ENCODE data around the gene OCIAD2.
A peak's percentile ranks its signal among the peaks of the same experiment; 100 is the strongest.
"Not testable (repeated sequence)": the region's sequence is repeated elsewhere in the genome, so short reads cannot be mapped to it uniquely, and the experiment has no call there.

Gene OCIAD2

GRCh38 chr4:48905363-48906015 lies 1.1 kb downstream of the OCIAD2 start:
- no peak for DNase-seq

- no peak for DNase-seq
These were observed 1.9 kb downstream of the OCIAD2 start for GRCh38 chr4:48904541-48905142.

GRCh38 chr4:48904101-48904500 lies 2.5 kb downstream of the OCIAD2 start:
- DNase-seq = no peak

- no peak for DNase-seq
These were observed 4.3 kb downstream of the OCIAD2 start for GRCh38 chr4:48902266-48902665.

- DNase-seq = no peak
These were observed 5.4 kb downstream of the OCIAD2 start for GRCh38 chr4:48901196-48901595.

GRCh38 chr4:48899950-48900349 lies 6.6 kb downstream of the OCIAD2 start:
- peak in 3 of 14 donors; percentile 9 to 12 (median 10) for DNase-seq

- DNase-seq = no peak
These were observed 7.2 kb downstream of the OCIAD2 start for GRCh38 chr4:48899432-48899749.

GRCh38 chr4:48898733-48899431 lies 7.7 kb downstream of the OCIAD2 start:
- no peak for DNase-seq

GRCh38 chr4:48896845-48897244 lies 9.7 kb downstream of the OCIAD2 start:
- DNase-seq = peak in 1 of 14 donors; percentile 2

GRCh38 chr4:48891028-48891619 lies 15.4 kb downstream of the OCIAD2 start:
- no peak for DNase-seq

GRCh38 chr4:48889750-48890149 lies 16.8 kb downstream of the OCIAD2 start:
- not testable (repeated sequence) for DNase-seq

- not testable (repeated sequence) for DNase-seq
These were observed 24.9 kb downstream of the OCIAD2 start for GRCh38 chr4:48881646-48882045.

GRCh38 chr4:48879561-48880442 lies 26.8 kb downstream of the OCIAD2 start:
- DNase-seq = no peak

- peak in 1 of 14 donors; percentile 4 for DNase-seq
These were observed 28.6 kb downstream of the OCIAD2 start for GRCh38 chr4:48877827-48878535.

- DNase-seq = not testable (repeated sequence)
These were observed 41.9 kb downstream of the OCIAD2 start for GRCh38 chr4:48864696-48865095.

- no peak for DNase-seq
These were observed 42.8 kb downstream of the OCIAD2 start for GRCh38 chr4:48863728-48864127.

- DNase-seq = no peak
These were observed 43.9 kb downstream of the OCIAD2 start for GRCh38 chr4:48862661-48863060.

GRCh38 chr4:48862038-48862437 lies 44.5 kb downstream of the OCIAD2 start:
- DNase-seq = no peak

GRCh38 chr4:48858130-48858529 lies 48.4 kb downstream of the OCIAD2 start:
- no peak for DNase-seq

- DNase-seq = no peak
These were observed 51.6 kb downstream of the OCIAD2 start for GRCh38 chr4:48854982-48855381.

- no peak for DNase-seq
These were observed 52.2 kb downstream of the OCIAD2 start for GRCh38 chr4:48854395-48854683.
